Measurements from ENCODE around the gene ACAD9. TPM values are rescaled to one million over a fixed set of nuclear protein-coding genes. Genes with fewer than 3 reads are reported as not detected.
A peak's percentile ranks its signal among the peaks of the same experiment; 100 is the strongest.

The ACAD9 gene
- total and polyA plus RNA-seq, 10 of the 15 experiments (the other 5 are each of a cell fraction or from before 2014, with no cell fraction given) = 12.7 to 63.1 (median 43.7) TPM

- TF ChIP-seq PKNOX1 (IDR thresholded peaks at IDR 0.05) (peak; percentile 15; the same call in 1 of the 2 replicates), ZSCAN29 (IDR thresholded peaks at IDR 0.05) (no peak), RAD51 (IDR thresholded peaks at IDR 0.05) (peak; percentile 96), RUNX3 (IDR thresholded peaks at IDR 0.05; ENCODE audit: low read length) (peak; percentile 52), NFIC (IDR thresholded peaks at IDR 0.05; ENCODE audit: low read depth, low read length) (no peak), PRDM15 (CRISPR knock-in tag; IDR thresholded peaks at IDR 0.05) (peak; percentile 80), BMI1 (IDR thresholded peaks at IDR 0.05; ENCODE audit: borderline replicate concordance) (no peak), FOS (IDR thresholded peaks at IDR 0.05; ENCODE audit: borderline replicate concordance, extremely low read depth, insufficient read length) (no peak), REST (IDR thresholded peaks at IDR 0.05; ENCODE audit: low read depth, low read length) (peak; percentile 49; the same call in 1 of the 2 replicates), ZZZ3 (IDR thresholded peaks at IDR 0.05; ENCODE audit: control insufficient read depth, insufficient read length, low read depth) (no peak), TBL1XR1 (IDR thresholded peaks at IDR 0.05; ENCODE audit: low read depth, low read length) (no peak; the same call in 1 of the 2 replicates), CHD2 (IDR thresholded peaks at IDR 0.05; ENCODE audit: borderline replicate concordance, low read depth, low read length) (peak; percentile 75), NR2C1 (IDR thresholded peaks at IDR 0.05) (peak; percentile 72), EZH2 (IDR thresholded peaks at IDR 0.05; ENCODE audit: borderline replicate concordance, control insufficient read depth, low read depth, low read length) (no peak), GATAD2B (conservative IDR thresholded peaks at IDR 0.05; ENCODE audit: low read depth) (peak; percentile 67; the same call in 1 of the 2 replicates), NR2F1 (conservative IDR thresholded peaks at IDR 0.05) (peak; percentile 87), SIX5 (IDR thresholded peaks at IDR 0.05; ENCODE audit: low read depth, low read length, severe bottlenecking) (peak; percentile 15), ZBTB4 (CRISPR knock-in tag; IDR thresholded peaks at IDR 0.05) (no peak)
Observed at GRCh38 chr3:128879125-128879969, at the start of gene ACAD9 (continued).

All from GM12878 (cell line).